H9 (cell line): ENCODE results near the gene GPD1L. TPM values are rescaled to one million over a fixed set of nuclear protein-coding genes. Genes with fewer than 3 reads are reported as not detected.

ENCODE experiments used
- DNase-seq: peaks from one replicate; pipeline ENCODE4 v3.0.0-alpha.2; 2017
- H2AFZ ChIP-seq: one replicate; pipeline ENCODE4 v1.6.1; 2013; ENCODE audit warnings: mild to moderate bottlenecking, low read length, control low read depth, moderate library complexity
- H2AK5ac ChIP-seq: 2 replicates; pipeline ENCODE4 v1.6.1; 2013; ENCODE audit warnings: low read length, control low read depth, mixed read lengths; ENCODE audit not compliant: insufficient read length
- H2BK120ac ChIP-seq: one replicate; pipeline ENCODE4 v1.6.1; 2013; ENCODE audit warnings: low read depth, mild to moderate bottlenecking, low read length, control low read depth, inconsistent platforms; ENCODE audit not compliant: poor library complexity, severe bottlenecking
- H2BK12ac ChIP-seq: 2 replicates; pipeline ENCODE4 v1.6.1; 2013; ENCODE audit warnings: low read length, control low read depth, mixed read lengths, low read depth; ENCODE audit not compliant: insufficient read length
- H2BK15ac ChIP-seq: 2 replicates; pipeline ENCODE4 v1.6.1; 2013; ENCODE audit warnings: low read depth, low read length, control low read depth
- H2BK20ac ChIP-seq: one replicate; pipeline ENCODE4 v1.6.1; 2013; ENCODE audit warnings: low read depth, mild to moderate bottlenecking, low read length, control low read depth, inconsistent platforms; ENCODE audit not compliant: poor library complexity, severe bottlenecking
- H2BK5ac ChIP-seq: 2 replicates; pipeline ENCODE4 v1.6.1; 2013; ENCODE audit warnings: low read length, control low read depth, mixed read lengths; ENCODE audit not compliant: insufficient read length
- H3K14ac ChIP-seq: 2 replicates; pipeline ENCODE4 v1.6.1; 2013; ENCODE audit warnings: low read length, control low read depth; ENCODE audit not compliant: insufficient read depth
- H3K18ac ChIP-seq: 2 replicates; pipeline ENCODE4 v1.6.1; 2013; ENCODE audit warnings: low read depth, mild to moderate bottlenecking, mixed read lengths, low read length, control low read depth; ENCODE audit not compliant: insufficient read length
- H3K23ac ChIP-seq: 2 replicates; pipeline ENCODE4 v1.6.1; 2013; ENCODE audit warnings: low read length, control low read depth, mixed read lengths, low read depth; ENCODE audit not compliant: insufficient read length
- H3K23me2 ChIP-seq: 2 replicates; pipeline ENCODE4 v1.6.1; 2013; ENCODE audit warnings: low read depth, mild to moderate bottlenecking, mixed read lengths, low read length, control low read depth; ENCODE audit not compliant: insufficient read length, poor library complexity, severe bottlenecking
- H3K27ac ChIP-seq: 2 replicates; pipeline ENCODE4 v1.5.1; 2013; ENCODE audit warnings: low read length, control low read depth, mixed read lengths, low read depth; ENCODE audit not compliant: insufficient read length
- H3K27me3 ChIP-seq: 2 replicates; pipeline ENCODE4 v1.6.1; 2013; ENCODE audit warnings: low read length, control low read depth, inconsistent platforms; ENCODE audit not compliant: insufficient read depth
- H3K4ac ChIP-seq: 2 replicates; pipeline ENCODE4 v1.6.1; 2013; ENCODE audit warnings: low read depth, mild to moderate bottlenecking, control low read depth, inconsistent platforms, low read length, moderate library complexity
- H3K4me1 ChIP-seq: 2 replicates; pipeline ENCODE4 v1.6.1; 2013; ENCODE audit warnings: low read length, control low read depth, inconsistent platforms; ENCODE audit not compliant: insufficient read depth
- H3K4me2 ChIP-seq: 2 replicates; pipeline ENCODE4 v1.6.1; 2013; ENCODE audit warnings: low read length, control low read depth, mixed read lengths; ENCODE audit not compliant: insufficient read length, insufficient read depth
- H3K56ac ChIP-seq: 2 replicates; pipeline ENCODE4 v1.6.1; 2013; ENCODE audit warnings: low read depth, mild to moderate bottlenecking, mixed read lengths, low read length, control low read depth; ENCODE audit not compliant: insufficient read length
- H3K79me1 ChIP-seq: 2 replicates; pipeline ENCODE4 v1.6.1; 2013; ENCODE audit warnings: low read depth, mild to moderate bottlenecking, moderate library complexity, low read length, control low read depth, inconsistent platforms; ENCODE audit not compliant: insufficient read depth, poor library complexity, severe bottlenecking
- H3K79me2 ChIP-seq: 2 replicates; pipeline ENCODE4 v1.6.1; 2013; ENCODE audit warnings: low read length, control low read depth, inconsistent platforms; ENCODE audit not compliant: insufficient read depth
- H3K9ac ChIP-seq: 2 replicates; pipeline ENCODE4 v1.6.1; 2013; ENCODE audit warnings: low read length, control low read depth, mixed read lengths; ENCODE audit not compliant: insufficient read length; ENCODE audit errors: extremely low read depth
- H3K9me3 ChIP-seq: one replicate; pipeline ENCODE4 v1.6.1; 2013; ENCODE audit warnings: low read depth, low read length, inconsistent platforms; ENCODE audit not compliant: control insufficient read depth
- H3T11ph ChIP-seq: one replicate; pipeline ENCODE4 v1.6.1; 2013; ENCODE audit warnings: mild to moderate bottlenecking, low read length, control low read depth, inconsistent platforms
- H4K20me1 ChIP-seq: one replicate; pipeline ENCODE4 v1.6.1; 2013; ENCODE audit not compliant: control insufficient read depth, insufficient read length, insufficient read depth
- H4K5ac ChIP-seq: 2 replicates; pipeline ENCODE4 v1.6.1; 2013; ENCODE audit warnings: low read depth, mild to moderate bottlenecking, mixed read lengths, low read length, control low read depth; ENCODE audit not compliant: insufficient read length
- H4K8ac ChIP-seq: replicated peaks from 2 replicates; pipeline ENCODE4 v1.6.1; 2013; ENCODE audit warnings: low read length, control low read depth, mixed read lengths, low read depth; ENCODE audit not compliant: insufficient read length
- H4K91ac ChIP-seq: 2 replicates; pipeline ENCODE4 v1.6.1; 2013; ENCODE audit warnings: low read depth, mild to moderate bottlenecking, moderate library complexity, mixed read lengths, low read length, control low read depth; ENCODE audit not compliant: insufficient read length
- H3K27ac Mint-ChIP-seq, 3 experiments: 2 replicates in 2 of 3; 3 replicates in 1 of 3; pipeline ENCODE4 v1.8.0; 2020 to 2021; ENCODE audit warnings: mixed read lengths in 3 of 3, mild to moderate bottlenecking in 1 of 3, moderate library complexity in 1 of 3
- H3K27me3 Mint-ChIP-seq: 2 replicates; pipeline ENCODE4 v1.8.0; 2021; ENCODE audit warnings: low read depth, mild to moderate bottlenecking, moderate library complexity, mixed read lengths
- H3K36me3 Mint-ChIP-seq, 3 experiments: 2 replicates in 2 of 3; 3 replicates in 1 of 3; pipeline ENCODE4 v1.8.0; 2020 to 2021; ENCODE audit warnings: low read depth in 3 of 3, mixed read lengths in 3 of 3; ENCODE audit not compliant: insufficient read depth in 1 of 3
- H3K4me1 Mint-ChIP-seq, 2 experiments: 2 replicates each; pipeline ENCODE4 v1.8.0; 2020; ENCODE audit warnings: mixed read lengths in 2 of 2
- H3K4me3 Mint-ChIP-seq, 2 experiments: 2 replicates in 1 of 2; 3 replicates in 1 of 2; pipeline ENCODE4 v1.8.0; 2020 to 2021; ENCODE audit warnings: mild to moderate bottlenecking in 2 of 2, mixed read lengths in 2 of 2, moderate library complexity in 1 of 2
- H3K9me3 Mint-ChIP-seq, 2 experiments: 2 replicates in 1 of 2; 3 replicates in 1 of 2; pipeline ENCODE4 v1.8.0; 2020; ENCODE audit warnings: mild to moderate bottlenecking in 2 of 2, mixed read lengths in 2 of 2, moderate library complexity in 1 of 2
- CTCF ChIP-seq: fragments of 200-600 bp; sonication (generic); conservative IDR thresholded peaks from 3 replicates; pipeline ENCODE4 v1.8.0; 2021; ENCODE audit warnings: antibody characterized with exemption, mild to moderate bottlenecking
- WGBS: extraction: QIAGEN DNeasy Blood & Tissue Kit; methylation state at CpG from one replicate; pipeline ENCODE4 v1.1.7; 2013; ENCODE audit warnings: missing lambda C conversion rate, low lambda C conversion rate, mixed read lengths; ENCODE audit not compliant: insufficient read length; ENCODE audit errors: extremely low coverage; 5-methylcytosine and 5-hydroxymethylcytosine counted together
- total RNA-seq: library from RNA; stranded (reverse); gene quantifications from 2 replicates; pipeline ENCODE4 v1.2.1, GENCODE V29; 2021

GPD1L gene
- total RNA-seq, 1 experiment from 2014 or later = 3.7 TPM

- Histone ChIP-seq H3K79me1 (no peaks in the 10 kb centered on the region), H3K9me3 (no peaks in the 10 kb centered on the region)
- peaks cover 21 to 22% of the 10 kb centered on the region in 2 experiments for H3K4me1 Mint-ChIP-seq
These were observed 79.7 kb downstream of the GPD1L start for GRCh38 chr3:32186097-32186496.

More at GRCh38 chr3:32186097-32186496, 79.7 kb downstream of the GPD1L start:
- TF ChIP-seq CTCF = no peak
- H3K23ac ChIP-seq = no peak overlapping the region
- DNase-seq = peak; percentile 33
- no peaks in the 10 kb centered on the region for H3K36me3 Mint-ChIP-seq
- no peaks in the 10 kb centered on the region for H3K9me3 Mint-ChIP-seq
- no peaks in the 10 kb centered on the region for H3K79me2 ChIP-seq
- no peaks in the 10 kb centered on the region for H3K23me2 ChIP-seq
- no peak overlapping the region for H4K8ac ChIP-seq
- no CpG with 5 or more reads among the region's 4 CpGs for WGBS
- peaks cover 4% of the 10 kb centered on the region for H3K27me3 Mint-ChIP-seq
- no peak overlapping the region for H4K5ac ChIP-seq
- H3K56ac ChIP-seq = no peak overlapping the region
- H2BK20ac ChIP-seq = no peak overlapping the region
- H3K4me1 ChIP-seq = no peaks in the 10 kb centered on the region
- H3K9ac ChIP-seq = no peak overlapping the region
- no peak overlapping the region for H3K4me2 ChIP-seq
- H3K4me3 Mint-ChIP-seq = no peak overlapping the region
- no peak overlapping the region for H3K4ac ChIP-seq
- no peak overlapping the region for H3T11ph ChIP-seq
- no peak overlapping the region for H3K18ac ChIP-seq
- no peak overlapping the region for H3K27ac ChIP-seq
- no peaks in the 10 kb centered on the region for H4K20me1 ChIP-seq
- H2AFZ ChIP-seq = no peak overlapping the region
- no peaks in the 10 kb centered on the region for H3K27me3 ChIP-seq
- no peak overlapping the region for H2BK120ac ChIP-seq
- no peak overlapping the region for H2BK15ac ChIP-seq
- H3K27ac Mint-ChIP-seq = no peak overlapping the region
- no peak overlapping the region for H2BK12ac ChIP-seq
- H4K91ac ChIP-seq = no peak overlapping the region
- no peak overlapping the region for H3K14ac ChIP-seq
- no peak overlapping the region for H2BK5ac ChIP-seq
- no peak overlapping the region for H2AK5ac ChIP-seq
